GM12865 (cell line): Measurements from ENCODE around the gene RBM18.

Experiments
- DNase-seq: peaks from one replicate; pipeline ENCODE4 v3.0.0; 2010; ENCODE audit warnings: low read depth
- H3K4me3 ChIP-seq: 2 replicates; pipeline ENCODE4 v1.5.1; 2011; ENCODE audit warnings: mild to moderate bottlenecking, low read depth, low read length, control low read depth
- CTCF ChIP-seq: IDR thresholded peaks from 2 replicates; pipeline ENCODE4 v1.5.1; 2011; ENCODE audit warnings: low read length, control low read depth, low read depth, inconsistent platforms; ENCODE audit not compliant: insufficient read depth; ENCODE audit errors: missing control alignments

RBM18 gene

DNA sequence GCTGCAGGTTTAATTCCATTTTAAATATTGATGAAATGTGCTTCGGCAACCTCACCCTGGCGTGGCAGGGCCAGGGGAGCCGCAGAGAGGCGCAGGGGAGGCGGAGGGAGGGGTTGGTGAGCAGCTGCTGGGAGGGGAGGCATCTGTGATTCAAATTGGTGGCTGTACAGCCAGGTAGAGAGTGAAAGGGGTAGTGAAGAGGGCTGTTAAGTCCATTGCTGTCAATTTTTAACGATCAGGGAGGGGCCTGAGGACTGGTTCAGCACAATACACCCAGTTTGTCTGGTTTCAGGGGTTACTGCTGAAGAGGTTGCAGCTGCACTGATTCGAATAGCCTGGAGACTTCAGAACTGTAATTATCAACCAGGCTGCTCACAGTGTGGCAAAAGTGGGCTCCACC, 67.2 kb downstream of the RBM18 start:
- no peak for DNase-seq
- H3K4me3 ChIP-seq: no peak overlapping the region

GRCh38 chr9:122195875-122196274, 68.8 kb downstream of the RBM18 start:
- H3K4me3 ChIP-seq: no peak overlapping the region
- no peak for DNase-seq
- TF ChIP-seq CTCF: no peak

More for the DNA sequence above, 67.2 kb downstream of the RBM18 start:
- TF ChIP-seq CTCF: no peak

DNA sequence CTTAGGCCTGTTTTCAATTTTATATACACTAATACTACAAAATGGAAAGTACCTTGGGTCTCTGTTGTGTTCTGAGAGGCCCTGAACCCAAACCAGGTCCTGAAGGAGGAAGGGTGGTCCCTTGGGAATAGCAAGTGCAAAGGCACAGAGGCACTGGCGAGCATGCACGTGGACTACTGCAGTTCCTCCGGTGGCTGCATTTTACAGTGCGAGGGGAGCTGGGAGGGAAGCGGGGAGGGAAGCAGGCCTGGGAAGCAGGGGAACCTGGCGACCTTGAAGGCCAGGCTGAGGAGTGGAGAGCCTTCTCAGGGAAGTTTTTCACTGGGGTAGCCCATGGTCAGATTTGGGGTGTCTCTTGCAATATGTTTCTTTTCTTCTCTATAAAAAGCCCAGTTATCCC, 71.0 kb downstream of the RBM18 start:
- H3K4me3 ChIP-seq: no peak overlapping the region
- no peak for TF ChIP-seq CTCF
- no peak for DNase-seq

DNA sequence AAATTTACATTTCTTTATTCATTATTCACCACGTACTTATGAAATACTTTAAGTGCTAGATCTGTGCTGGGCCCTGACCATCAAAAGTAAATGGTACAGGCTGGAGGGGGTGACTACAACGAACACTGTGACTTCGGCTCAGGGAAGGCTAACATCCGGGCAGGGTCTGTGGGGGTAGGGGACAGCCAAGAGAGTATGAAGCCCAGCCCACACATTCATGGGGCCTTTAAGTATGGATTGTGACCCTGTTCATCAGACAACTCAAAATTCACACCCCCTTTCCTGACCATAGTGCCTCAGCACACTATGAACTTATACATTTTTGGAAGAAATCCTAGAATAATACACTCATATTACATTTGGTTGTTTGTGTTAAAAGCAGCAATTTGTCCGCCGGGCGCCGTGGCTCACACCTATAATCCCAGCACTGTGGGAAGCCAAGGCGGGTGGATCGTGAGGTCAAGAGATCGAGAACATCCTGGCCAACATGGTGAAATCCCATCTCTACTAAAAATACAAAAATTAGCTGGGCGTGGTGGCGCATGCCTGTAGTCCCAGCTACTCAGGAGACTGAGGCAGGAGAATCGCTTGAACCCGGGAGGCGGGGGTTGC, 71.6 kb downstream of the RBM18 start:
- no peak for TF ChIP-seq CTCF
- no peak overlapping the region for H3K4me3 ChIP-seq
- DNase-seq: no peak

DNA sequence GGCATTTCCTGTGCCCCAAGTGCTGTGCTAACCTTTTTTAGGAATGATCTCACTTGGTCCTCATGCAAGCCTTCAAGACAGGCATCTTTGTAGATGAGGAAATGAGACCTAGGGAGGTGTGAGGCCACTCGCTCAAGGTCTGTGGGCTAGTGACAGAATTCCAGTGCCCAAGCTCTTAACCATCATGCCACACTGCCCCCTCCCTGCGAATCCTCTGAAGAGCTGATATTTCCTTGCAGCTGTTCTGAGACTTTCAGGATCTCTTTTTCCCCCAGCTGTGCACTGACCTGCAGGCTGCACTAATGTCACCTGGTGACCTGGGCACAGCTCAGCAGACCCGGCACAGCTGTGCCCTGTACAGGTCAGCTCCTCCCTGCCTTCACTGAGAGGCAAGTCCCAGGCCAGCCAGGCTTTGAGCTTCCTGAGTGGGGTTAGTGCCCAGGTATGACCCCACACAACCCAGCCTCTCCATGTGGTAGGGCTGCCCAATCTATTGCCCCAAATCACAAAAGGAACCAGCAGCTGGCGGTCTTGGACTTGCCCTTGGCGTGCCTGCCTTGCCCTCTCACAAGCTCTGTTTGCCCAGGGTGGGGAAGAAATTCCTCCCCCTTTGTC, 72.3 kb downstream of the RBM18 start:
- no peak overlapping the region for H3K4me3 ChIP-seq
- no peak for TF ChIP-seq CTCF
- DNase-seq: no peak

DNA sequence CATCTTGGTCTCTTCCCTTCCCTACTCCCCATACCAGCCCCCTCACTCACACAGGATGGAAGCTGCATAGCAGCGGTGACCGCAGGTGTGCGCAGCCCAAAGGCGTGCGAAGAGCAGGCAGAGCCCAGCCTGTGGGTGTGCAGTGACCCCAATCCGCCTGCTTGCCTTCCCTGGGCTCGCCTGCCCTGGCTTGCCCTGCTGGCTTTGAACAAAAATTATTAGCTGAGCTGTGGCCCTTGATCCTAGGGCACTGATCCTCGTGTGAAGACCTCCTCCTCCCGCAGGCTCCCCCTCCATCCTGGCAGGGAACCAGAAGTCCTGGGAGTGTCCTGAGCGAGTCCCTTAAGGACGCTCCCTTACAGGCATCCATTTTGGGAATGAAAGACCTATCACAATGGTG, 73.1 kb downstream of the RBM18 start:
- TF ChIP-seq CTCF: no peak
- DNase-seq: no peak
- no peak overlapping the region for H3K4me3 ChIP-seq
